Fibroblast of the aortic adventitia (primary cell): Measurements from ENCODE around the gene CEP72. TPM values are rescaled to one million over a fixed set of nuclear protein-coding genes. Genes with fewer than 3 reads are reported as not detected.

Experiments
- DNase-seq: peaks from one replicate; pipeline ENCODE4 v3.0.0-alpha.2; 2010; ENCODE audit warnings: low read depth
- H3K4me3 ChIP-seq: 2 replicates; pipeline ENCODE4 v1.5.1; 2011; ENCODE audit warnings: low read depth, mild to moderate bottlenecking, control low read depth, low read length, moderate library complexity
- total RNA-seq: library from RNA; depleted of rRNA; stranded (reverse); fragments of >200 nt; gene quantifications from 2 replicates; pipeline ENCODE4 v1.2.3, GENCODE V29; 2012; ENCODE audit warnings: low replicate concordance
- TF ChIP-seq, protein P1 (sequence below): IDR thresholded peaks from 2 replicates; pipeline ENCODE4 v1.5.1; 2011; ENCODE audit warnings: mild to moderate bottlenecking, low read length, control low read depth, inconsistent platforms; ENCODE audit not compliant: insufficient read depth

The CEP72 gene
- total RNA-seq, 1 donor = 3.5 TPM

- peak overlapping the region; percentile 17 for H3K4me3 ChIP-seq
- no peak for DNase-seq
- TF ChIP-seq, protein P1, sequence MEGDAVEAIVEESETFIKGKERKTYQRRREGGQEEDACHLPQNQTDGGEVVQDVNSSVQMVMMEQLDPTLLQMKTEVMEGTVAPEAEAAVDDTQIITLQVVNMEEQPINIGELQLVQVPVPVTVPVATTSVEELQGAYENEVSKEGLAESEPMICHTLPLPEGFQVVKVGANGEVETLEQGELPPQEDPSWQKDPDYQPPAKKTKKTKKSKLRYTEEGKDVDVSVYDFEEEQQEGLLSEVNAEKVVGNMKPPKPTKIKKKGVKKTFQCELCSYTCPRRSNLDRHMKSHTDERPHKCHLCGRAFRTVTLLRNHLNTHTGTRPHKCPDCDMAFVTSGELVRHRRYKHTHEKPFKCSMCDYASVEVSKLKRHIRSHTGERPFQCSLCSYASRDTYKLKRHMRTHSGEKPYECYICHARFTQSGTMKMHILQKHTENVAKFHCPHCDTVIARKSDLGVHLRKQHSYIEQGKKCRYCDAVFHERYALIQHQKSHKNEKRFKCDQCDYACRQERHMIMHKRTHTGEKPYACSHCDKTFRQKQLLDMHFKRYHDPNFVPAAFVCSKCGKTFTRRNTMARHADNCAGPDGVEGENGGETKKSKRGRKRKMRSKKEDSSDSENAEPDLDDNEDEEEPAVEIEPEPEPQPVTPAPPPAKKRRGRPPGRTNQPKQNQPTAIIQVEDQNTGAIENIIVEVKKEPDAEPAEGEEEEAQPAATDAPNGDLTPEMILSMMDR = no peak
These were observed 61.2 kb downstream of the CEP72 start for GRCh38 chr5:673161-673830.

DNA sequence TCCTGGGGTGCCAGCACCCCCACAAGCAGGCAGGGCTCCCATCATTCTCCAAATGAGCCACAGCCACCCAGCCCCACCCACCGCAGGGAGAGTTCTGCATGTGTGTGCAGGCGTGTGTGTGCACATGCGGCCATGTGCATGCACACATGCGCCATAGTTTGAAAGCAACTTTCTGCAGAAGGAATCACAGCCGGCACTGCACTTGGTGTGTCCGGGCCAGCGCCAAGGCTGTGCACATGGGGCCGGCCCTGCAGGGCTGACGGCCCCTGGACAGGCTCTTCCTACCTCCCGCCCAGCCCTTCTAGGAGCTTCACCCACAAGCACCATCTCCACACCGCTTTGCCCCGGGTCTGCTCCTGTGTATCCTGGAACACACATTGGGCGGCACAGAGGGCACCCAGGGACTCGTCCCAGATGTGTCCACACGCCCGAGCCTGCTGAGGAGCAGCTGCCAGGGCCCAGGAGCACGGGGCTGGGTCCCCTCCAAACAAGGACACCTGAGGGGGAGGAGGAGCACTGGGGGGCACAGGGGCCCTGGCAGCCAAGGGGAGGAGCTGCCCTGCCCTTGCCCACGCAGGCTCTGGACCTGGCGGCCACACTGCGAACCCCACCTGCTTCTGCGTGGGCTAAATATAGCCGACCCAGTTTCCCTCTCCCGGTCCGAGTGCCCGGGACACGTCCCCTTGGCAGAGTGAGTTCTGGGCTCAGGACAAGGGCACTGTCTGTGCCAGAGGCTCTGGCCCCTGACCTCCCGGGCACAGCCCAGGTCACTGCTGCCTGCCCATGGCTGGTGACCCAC is 61.9 kb downstream of the CEP72 start:
- H3K4me3 ChIP-seq = no peak overlapping the region
- no peak for DNase-seq
- TF ChIP-seq, protein P1 = no peak

DNA sequence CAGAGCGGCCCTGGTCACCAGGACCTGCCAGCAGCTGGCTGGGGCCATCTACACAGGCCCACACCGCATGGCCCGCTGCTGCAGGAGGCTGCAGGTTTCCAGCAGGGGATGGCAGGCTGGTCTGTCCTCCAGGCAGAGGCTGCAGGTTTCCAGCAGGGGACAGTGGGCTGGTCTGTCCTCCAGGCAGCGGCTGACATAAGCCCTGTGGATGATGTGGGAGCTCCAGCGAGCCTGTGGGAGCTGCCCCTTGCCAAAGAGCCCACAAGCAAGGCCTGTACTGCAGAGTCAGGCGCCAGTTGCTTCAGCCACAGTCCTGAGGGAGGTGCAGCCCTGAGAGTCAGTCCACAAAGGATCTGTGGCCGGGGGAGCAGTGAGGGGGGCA is 62.5 kb downstream of the CEP72 start:
- H3K4me3 ChIP-seq = no peak overlapping the region
- TF ChIP-seq, protein P1 = no peak
- no peak for DNase-seq

DNA sequence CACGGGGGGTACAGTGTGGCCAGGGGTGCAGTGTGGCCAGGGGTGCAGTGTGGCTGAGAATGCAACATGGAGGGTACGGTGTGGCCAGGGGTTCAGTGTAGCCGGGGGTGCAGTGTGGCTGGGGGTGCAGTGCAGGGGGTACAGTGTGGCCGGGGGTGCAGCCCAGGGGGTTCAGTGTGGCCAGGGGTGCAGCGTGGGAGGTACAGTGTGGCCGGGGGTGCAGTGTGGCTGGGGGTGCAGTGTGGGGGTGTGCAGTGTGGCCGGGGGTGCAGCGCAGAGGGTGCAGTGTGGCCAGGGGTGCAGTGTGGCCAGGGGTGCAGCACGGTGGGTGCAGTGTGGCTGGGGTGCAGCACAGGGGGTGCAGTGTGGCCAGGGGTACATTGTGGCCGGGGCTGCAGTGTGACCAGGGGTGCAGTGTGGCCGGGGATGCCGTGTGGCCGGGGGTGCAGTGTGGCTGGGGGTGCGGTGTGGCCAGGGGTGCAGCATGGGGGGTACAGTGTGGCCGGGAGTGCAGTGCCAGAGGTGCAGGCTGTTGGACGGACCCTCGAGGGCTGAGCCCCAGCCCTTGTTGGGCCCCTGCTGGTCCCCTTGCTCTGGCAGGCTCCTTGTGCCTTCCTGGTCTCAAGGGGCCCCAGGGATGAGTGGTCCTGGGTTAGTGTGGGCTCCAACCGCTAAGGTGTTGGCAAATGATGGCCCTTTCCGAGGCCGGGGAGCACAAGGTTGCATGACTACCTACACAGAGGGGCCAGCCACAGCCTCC is 63.2 kb downstream of the CEP72 start:
- H3K4me3 ChIP-seq = no peak overlapping the region
- DNase-seq = no peak

DNA sequence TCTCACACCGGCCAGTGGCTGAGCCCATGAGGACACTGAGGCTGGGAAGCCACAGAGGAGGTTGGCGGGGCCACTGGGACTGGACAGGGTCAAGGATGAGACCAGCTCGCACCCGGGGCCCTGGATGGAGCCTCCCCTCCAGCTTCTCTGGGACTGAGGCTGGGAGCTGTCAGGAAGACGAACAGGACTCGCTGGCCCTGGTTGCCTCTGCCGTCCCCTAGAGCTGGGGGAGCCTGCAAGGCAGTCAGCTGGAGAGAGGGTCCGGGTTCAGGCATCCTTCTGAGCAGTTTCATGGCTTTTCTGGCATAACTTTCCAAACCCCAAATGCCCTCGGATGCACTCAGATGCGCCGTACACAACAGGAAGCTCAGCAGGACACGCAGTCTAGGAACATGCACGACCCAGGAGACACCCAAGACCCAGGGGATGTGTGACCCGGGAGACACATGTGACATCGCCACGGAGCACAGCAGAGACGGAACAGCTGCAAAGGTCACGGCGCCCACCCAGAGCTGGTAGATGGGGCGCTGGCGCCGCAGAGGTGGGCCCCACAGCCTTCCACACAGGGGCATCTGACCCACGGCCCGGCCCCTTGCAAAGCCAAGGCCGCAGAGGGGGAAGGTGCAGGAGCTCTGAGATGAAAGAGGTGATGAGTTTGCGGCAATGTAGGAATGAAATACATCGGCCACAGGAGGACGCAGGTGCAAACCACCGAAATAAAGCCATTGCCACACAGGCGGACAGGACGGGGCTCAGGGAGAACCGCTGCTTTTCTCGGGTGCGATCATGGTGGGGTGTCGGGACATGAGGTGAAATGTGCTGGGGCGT is 63.9 kb downstream of the CEP72 start:
- TF ChIP-seq, protein P1 = no peak
- no peak overlapping the region for H3K4me3 ChIP-seq
- no peak for DNase-seq

More for the DNA sequence above, 63.2 kb downstream of the CEP72 start:
- TF ChIP-seq, protein P1 = no peak

DNA sequence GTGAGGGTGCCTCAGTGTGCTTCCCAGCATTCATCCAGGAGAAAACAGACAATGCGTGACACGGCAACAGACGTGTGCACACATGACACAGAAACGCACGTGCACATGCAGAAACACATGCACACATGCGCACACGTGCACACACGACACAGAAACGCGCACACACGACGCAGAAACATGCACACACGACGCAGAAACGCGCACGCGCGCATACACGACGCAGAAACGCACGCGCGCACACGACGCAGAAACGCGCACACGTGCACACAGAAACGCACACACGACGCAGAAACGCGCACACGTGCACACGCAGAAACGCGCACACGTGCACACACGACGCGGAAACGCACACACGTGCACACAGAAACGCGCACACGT is 64.5 kb downstream of the CEP72 start:
- TF ChIP-seq, protein P1 = no peak
- no peak overlapping the region for H3K4me3 ChIP-seq
- no peak for DNase-seq
